HPDE6-E6E7 (cell line): ENCODE measurements around the gene PTPN21.

Experiments used
- DNase-seq: peaks from one replicate; pipeline ENCODE4 v3.0.0; 2011; ENCODE audit warnings: missing footprints; ENCODE audit errors: extremely low spot score

The PTPN21 gene

GRCh38 chr14:88470542-88471440, 84.0 kb downstream of the PTPN21 start:
- no peak for DNase-seq

- DNase-seq = no peak
These were observed 86.4 kb downstream of the PTPN21 start for GRCh38 chr14:88468406-88468805.

GRCh38 chr14:88463318-88463717, 91.5 kb downstream of the PTPN21 start:
- DNase-seq = no peak

- DNase-seq = no peak
These were observed 99.9 kb downstream of the PTPN21 start for GRCh38 chr14:88454886-88455285.

GRCh38 chr14:88452231-88452630, 102.6 kb downstream of the PTPN21 start:
- DNase-seq = no peak

- no peak for DNase-seq
These were observed 115.7 kb downstream of the PTPN21 start for GRCh38 chr14:88439088-88439487.

GRCh38 chr14:88437658-88438057, 117.1 kb downstream of the PTPN21 start:
- no peak for DNase-seq

- DNase-seq = no peak
These were observed 123.8 kb downstream of the PTPN21 start for GRCh38 chr14:88430976-88431375.

- no peak for DNase-seq
These were observed 128.5 kb downstream of the PTPN21 start for GRCh38 chr14:88426271-88426670.

- no peak for DNase-seq
These were observed 130.2 kb downstream of the PTPN21 start for GRCh38 chr14:88424573-88424972.

- DNase-seq = peak; percentile 64
These were observed 131.7 kb downstream of the PTPN21 start for GRCh38 chr14:88422919-88423650.

GRCh38 chr14:88422047-88422446, 132.8 kb downstream of the PTPN21 start:
- DNase-seq = no peak

- no peak for DNase-seq
These were observed 133.5 kb downstream of the PTPN21 start for GRCh38 chr14:88421286-88421685.

- DNase-seq = no peak
These were observed 134.6 kb downstream of the PTPN21 start for GRCh38 chr14:88420187-88420586.

- DNase-seq = no peak
These were observed 137.2 kb downstream of the PTPN21 start for GRCh38 chr14:88417594-88417993.
